GM12865 (cell line): ENCODE data around the gene PRELP.

ENCODE experiments used
- DNase-seq: peaks from one replicate; pipeline ENCODE4 v3.0.0; 2010; ENCODE audit warnings: low read depth
- H3K4me3 ChIP-seq: 2 replicates; pipeline ENCODE4 v1.5.1; 2011; ENCODE audit warnings: mild to moderate bottlenecking, low read depth, low read length, control low read depth
- TF ChIP-seq, protein P1 (sequence below): IDR thresholded peaks from 2 replicates; pipeline ENCODE4 v1.5.1; 2011; ENCODE audit warnings: low read length, control low read depth, low read depth, inconsistent platforms; ENCODE audit not compliant: insufficient read depth; ENCODE audit errors: missing control alignments

The PRELP gene

DNA sequence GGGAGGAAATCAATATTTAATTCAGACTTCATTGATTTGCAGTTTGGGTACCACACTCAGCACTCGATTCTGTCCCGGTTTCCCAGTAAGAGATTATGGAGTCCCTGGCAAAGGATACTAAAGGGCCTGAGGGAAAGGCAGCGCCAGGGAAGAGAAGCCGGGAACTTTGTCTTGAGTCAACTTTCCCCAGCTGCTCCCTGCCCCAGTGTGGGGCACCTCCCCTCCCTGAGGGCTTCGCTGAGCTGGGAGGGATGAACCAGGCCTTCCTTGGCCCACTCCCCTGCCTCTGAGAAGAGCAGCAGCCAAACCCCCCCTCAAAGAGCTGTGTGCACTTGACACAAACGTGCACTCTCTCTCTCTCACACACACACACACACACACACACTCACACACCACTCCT is 51.0 kb downstream of the PRELP start:
- no peak overlapping the region for H3K4me3 ChIP-seq
- TF ChIP-seq, protein P1, sequence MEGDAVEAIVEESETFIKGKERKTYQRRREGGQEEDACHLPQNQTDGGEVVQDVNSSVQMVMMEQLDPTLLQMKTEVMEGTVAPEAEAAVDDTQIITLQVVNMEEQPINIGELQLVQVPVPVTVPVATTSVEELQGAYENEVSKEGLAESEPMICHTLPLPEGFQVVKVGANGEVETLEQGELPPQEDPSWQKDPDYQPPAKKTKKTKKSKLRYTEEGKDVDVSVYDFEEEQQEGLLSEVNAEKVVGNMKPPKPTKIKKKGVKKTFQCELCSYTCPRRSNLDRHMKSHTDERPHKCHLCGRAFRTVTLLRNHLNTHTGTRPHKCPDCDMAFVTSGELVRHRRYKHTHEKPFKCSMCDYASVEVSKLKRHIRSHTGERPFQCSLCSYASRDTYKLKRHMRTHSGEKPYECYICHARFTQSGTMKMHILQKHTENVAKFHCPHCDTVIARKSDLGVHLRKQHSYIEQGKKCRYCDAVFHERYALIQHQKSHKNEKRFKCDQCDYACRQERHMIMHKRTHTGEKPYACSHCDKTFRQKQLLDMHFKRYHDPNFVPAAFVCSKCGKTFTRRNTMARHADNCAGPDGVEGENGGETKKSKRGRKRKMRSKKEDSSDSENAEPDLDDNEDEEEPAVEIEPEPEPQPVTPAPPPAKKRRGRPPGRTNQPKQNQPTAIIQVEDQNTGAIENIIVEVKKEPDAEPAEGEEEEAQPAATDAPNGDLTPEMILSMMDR: no peak
- no peak for DNase-seq

DNA sequence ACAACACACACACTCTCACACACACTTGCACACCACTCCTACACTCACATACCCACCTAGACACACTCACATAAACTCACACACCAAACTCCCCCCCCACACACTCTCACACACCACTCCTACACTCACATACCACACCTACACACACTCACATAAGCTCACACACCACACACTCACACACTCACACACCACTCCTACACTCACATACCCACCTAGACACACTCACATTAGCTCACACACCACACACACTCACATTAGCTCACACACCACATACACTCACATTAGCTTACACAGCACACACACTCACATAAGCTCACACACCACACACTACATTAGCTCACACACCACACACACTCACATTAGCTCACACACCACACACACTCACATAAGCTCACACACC is 51.4 kb downstream of the PRELP start:
- TF ChIP-seq, protein P1: no peak
- H3K4me3 ChIP-seq: no peak overlapping the region
- no peak for DNase-seq

DNA sequence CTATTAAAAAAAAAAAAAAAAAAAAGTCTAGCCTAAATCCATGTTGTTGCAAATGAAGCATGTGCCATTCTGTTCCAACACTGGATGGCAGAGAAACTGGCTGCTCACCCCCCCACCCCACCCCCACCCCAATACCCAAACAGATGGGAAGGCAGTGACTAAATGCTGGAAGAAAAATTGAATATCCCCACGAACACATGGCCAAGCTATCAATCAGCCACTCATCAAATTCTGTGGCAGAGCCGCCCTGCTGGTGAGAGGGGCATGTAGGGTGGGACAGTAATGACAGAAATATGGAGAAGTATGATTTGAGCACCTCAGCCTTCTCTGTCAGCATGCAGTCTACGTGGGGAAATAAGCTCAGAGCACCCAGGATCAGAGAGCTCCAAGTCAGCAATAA is 52.5 kb downstream of the PRELP start:
- no peak overlapping the region for H3K4me3 ChIP-seq
- TF ChIP-seq, protein P1: no peak
- no peak for DNase-seq

DNA sequence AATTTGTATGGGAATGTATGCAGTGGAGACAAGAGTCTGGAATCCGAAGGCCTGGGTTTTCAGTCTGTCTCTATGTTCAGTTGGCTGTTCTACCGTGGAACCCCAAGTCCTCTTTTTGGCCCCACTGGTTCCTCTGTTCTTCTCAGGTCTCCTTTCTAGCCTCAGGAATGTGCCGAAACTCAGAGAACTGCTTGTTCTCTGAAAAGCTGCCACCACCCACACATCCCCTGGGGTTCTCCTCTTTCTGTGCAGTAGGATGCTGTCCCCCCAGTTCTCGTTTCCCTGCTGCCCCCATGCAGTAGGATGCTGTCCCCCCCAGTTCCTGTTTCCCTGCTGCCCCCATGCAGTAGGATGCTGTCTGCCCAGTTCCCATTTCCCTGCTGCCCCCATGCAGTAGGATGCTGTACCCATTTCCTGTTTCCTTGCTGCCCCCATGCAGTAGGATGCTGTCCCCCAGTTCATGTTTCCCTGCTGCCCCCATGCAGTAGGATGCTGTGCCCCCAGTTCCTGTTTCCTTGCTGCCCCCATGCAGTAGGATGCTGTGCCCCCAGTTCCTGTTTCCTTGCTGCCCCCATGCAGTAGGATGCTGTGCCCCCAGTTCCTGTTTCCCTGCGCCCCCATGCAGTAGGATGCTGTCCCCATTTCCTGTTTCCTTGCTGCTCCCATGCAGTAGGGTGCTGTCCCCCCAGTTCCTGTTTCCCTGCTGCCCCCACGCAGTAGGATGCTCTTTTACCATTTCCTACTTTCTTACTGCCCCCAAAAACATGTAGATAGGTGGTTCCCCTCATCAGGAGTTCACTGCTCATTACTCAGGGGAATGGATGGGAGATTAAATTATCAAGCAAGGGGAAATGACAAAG is 53.6 kb downstream of the PRELP start:
- TF ChIP-seq, protein P1: no peak

DNA sequence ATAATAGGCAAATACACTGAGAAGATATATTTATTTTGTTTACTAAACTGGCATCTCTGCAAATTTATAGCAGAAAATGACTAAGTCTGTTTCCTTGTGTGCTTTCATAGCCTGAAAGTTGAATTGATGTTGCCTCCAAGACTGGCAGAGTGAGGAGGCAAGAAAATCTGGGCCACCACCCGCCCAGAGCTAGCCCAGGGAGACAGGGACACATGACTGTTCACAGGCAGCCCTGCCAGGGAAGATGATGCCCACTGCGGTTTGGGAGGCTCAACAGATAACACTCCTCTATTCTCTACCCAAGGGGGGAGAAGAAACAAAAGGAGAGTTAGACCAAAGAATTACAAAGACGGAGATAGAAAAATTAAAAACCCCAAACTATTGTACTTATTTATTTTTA is 55.5 kb downstream of the PRELP start:
- no peak overlapping the region for H3K4me3 ChIP-seq
- TF ChIP-seq, protein P1: no peak
- DNase-seq: no peak

More for the DNA sequence above, 53.6 kb downstream of the PRELP start:
- DNase-seq: no peak
- H3K4me3 ChIP-seq: no peak overlapping the region

DNA sequence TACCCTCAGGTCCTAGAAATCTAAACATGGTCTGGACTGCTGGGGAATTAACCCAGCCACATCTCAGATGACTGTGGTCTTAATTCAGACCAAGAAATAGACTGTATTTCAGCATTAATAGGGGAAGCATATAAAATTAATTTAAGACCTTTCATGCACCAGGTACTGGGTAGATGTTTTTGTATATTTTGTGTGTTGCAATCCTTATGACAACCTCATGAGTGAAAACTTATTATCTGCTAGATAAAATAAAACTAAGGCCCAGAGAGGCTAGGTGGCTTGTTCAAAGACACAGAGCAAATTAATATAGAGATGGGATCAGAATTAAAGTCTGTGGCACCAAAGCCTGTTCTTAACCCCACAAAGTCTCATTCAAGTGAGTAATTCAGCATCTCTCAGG is 58.4 kb downstream of the PRELP start:
- TF ChIP-seq, protein P1: no peak
- no peak overlapping the region for H3K4me3 ChIP-seq
- DNase-seq: no peak

DNA sequence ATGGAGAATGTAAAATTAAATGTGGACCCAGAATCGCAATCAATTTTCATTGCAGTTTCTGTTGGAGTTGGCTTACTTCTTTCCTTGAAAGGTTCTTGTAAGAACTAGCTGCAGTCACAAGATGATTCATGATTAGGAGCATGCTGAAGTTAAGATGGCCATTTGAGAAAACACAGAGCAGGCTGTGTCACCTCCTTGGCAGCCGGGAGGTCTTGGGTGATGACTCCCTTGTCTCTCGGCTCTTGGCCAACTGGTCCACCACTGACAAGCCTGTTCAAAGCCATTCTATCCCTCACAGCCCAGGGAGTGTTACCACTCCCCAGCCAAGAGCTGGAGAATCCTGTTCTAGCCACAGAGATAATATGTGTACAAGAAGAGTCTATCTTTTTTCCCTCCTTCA is 58.9 kb downstream of the PRELP start:
- DNase-seq: no peak
- TF ChIP-seq, protein P1: no peak
- H3K4me3 ChIP-seq: no peak overlapping the region
